Measurements from ENCODE around the gene CD58. TPM values are rescaled to one million over a fixed set of nuclear protein-coding genes. Genes with fewer than 3 reads are reported as not detected.

Gene CD58
- total RNA-seq, 2 experiments from 2014 or later: 3.9 to 4.2 TPM

DNA sequence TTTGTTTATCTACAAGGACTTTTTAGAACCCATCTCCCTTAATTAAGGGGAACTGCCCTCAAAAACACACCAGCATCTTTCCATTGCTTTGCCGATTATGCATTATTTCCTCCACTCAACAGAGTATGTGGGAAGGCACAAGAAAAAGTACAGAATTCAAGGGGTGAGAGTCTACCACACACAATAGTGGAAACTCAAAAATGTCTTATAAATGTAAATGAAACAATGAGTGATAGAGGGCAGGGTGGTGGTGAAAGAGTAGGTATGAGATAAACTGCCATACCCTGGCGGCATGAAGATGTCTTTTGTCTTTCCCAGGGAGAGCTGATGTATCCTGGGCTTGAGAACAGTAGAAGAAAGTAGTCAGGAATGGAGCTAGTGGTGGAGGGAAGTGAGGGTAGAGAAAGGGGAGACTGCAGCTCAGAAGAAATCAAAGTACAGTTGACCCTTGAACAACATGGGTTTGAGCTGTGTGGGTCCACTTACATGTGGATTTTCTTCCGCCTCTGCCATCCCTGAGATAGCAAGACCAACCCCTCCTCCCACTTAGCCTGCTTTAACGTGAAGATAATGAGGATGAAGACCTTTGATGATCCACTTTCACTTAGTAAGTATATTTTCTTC is 24.4 kb downstream of the CD58 start:
- H3K36me3 Mint-ChIP-seq (ENCODE audit: low read depth): peaks cover 10% of the 10 kb centered on the region
- H3K4me1 Mint-ChIP-seq (ENCODE audit: low read depth): peaks cover 20% of the 10 kb centered on the region
- H3K27ac Mint-ChIP-seq: peak overlapping the region; percentile 26
- no peaks in the 10 kb centered on the region for H3K27me3 Mint-ChIP-seq (ENCODE audit: low read depth)
- DNase-seq: no peak
- CTCF ChIA-PET: no interaction called here
- H3K9me3 Mint-ChIP-seq: no peaks in the 10 kb centered on the region
- H3K4me3 Mint-ChIP-seq: no peak overlapping the region
- intact Hi-C loops (cut with micrococcal nuclease): no loop called here

- Mint-ChIP-seq H3K36me3 (ENCODE audit: low read depth) (peaks cover 11% of the 10 kb centered on the region), H3K27me3 (ENCODE audit: low read depth) (no peaks in the 10 kb centered on the region), H3K4me3 (peak overlapping the region; percentile 60), H3K4me1 (ENCODE audit: low read depth) (peaks cover 22% of the 10 kb centered on the region), H3K9me3 (no peaks in the 10 kb centered on the region), H3K27ac (peak overlapping the region; percentile 84)
- no peak for DNase-seq
- intact Hi-C loops (cut with micrococcal nuclease): no loop called here
- CTCF ChIA-PET: no interaction called here
Measured at GRCh38 chr1:116545359-116545705, 25.5 kb downstream of the CD58 start.

DNA sequence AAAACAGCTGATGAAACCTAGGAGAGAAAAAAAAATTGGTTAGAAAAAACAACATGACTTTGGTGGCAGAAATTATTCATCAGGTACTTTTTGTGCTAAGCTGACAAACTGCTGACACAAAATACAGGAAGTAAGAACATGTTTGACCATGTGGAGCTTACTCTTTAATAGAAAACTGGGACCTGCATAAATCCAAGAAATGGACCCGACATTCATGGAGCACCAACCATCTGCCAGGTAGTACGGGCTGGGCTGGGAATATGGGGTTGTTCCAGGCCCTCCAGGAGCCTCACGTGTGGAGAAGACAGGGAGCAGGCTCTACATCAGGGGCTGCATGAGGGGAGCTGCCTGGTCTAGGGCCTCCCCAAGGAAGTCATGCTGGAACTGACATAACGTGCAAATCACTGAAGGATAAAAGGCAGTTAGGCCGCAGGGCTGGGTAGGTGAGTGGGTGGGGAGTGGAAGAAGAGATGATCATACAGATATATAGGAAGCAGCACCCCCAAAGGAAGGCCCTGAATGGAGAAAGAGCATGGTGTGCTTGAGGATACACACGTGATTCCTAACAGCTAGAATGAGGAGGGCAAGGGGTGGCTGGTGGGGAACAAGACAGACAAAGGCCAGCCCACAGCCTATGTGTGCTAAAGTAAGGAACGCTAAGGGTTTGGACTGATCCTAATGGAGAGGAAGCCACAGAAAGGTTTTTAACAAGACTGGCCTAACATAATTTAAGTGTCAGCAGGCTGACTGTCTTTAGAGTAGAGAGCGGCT is 26.1 kb downstream of the CD58 start:
- CTCF ChIA-PET: interaction anchor here (0.5 to 1.2 kb wide), 2 partner anchors 26 to 406 kb away, joined by 3 to 5 read pairs; partner anchors contain the start of gene CD58
- DNase-seq: peak; percentile 27
- intact Hi-C loops (cut with micrococcal nuclease): loop anchor here (1.0 kb wide), 3 partner anchors 12 to 167 kb away; no protein-coding TSS in a partner anchor
- Mint-ChIP-seq H3K4me3 (peak overlapping the region; percentile 60), H3K4me1 (ENCODE audit: low read depth) (peaks cover 27% of the 10 kb centered on the region), H3K27ac (peak overlapping the region; percentile 84), H3K36me3 (ENCODE audit: low read depth) (peaks cover 11% of the 10 kb centered on the region), H3K9me3 (no peaks in the 10 kb centered on the region), H3K27me3 (ENCODE audit: low read depth) (no peaks in the 10 kb centered on the region)

- DNase-seq: no peak
- peaks cover 19% of the 10 kb centered on the region for H3K36me3 Mint-ChIP-seq (ENCODE audit: low read depth)
- intact Hi-C loops (cut with micrococcal nuclease): no loop called here
- no peaks in the 10 kb centered on the region for H3K27me3 Mint-ChIP-seq (ENCODE audit: low read depth)
- no peaks in the 10 kb centered on the region for H3K9me3 Mint-ChIP-seq
- no peak overlapping the region for H3K4me3 Mint-ChIP-seq
- peaks cover 36% of the 10 kb centered on the region for H3K4me1 Mint-ChIP-seq (ENCODE audit: low read depth)
- CTCF ChIA-PET: interaction anchor here (1.0 kb wide), 2 partner anchors 47 to 55 kb away, joined by 3 read pairs; no protein-coding TSS in a partner anchor
- H3K27ac Mint-ChIP-seq: no peak overlapping the region
Measured at GRCh38 chr1:116540088-116540487, 30.7 kb downstream of the CD58 start.

DNA sequence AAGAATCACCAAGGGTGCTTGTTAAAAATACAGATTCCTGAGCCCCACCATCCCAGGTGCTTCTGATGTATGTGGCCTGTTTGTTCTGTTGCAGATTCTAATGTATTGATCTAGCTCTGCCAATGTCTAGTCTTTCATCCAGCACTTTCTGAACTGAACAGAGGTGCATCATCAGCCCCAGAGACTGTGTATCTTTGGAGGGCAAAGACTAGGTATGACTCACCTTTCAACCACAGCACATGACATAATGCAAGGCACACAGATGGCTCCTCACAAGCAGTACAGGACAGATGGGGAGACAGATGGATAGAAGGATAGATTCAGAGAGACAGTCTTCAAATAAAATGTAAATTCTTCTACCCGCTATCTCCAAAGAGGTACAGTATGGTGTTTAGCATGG is 32.3 kb downstream of the CD58 start:
- peaks cover 26% of the 10 kb centered on the region for H3K4me1 Mint-ChIP-seq (ENCODE audit: low read depth)
- H3K27ac Mint-ChIP-seq: no peak overlapping the region

GRCh38 chr1:116537898-116538297 is 32.9 kb downstream of the CD58 start:
- intact Hi-C loops (cut with micrococcal nuclease): loop anchor here (1.0 kb wide), 1 partner anchor 23 kb away; no protein-coding TSS in a partner anchor
- CTCF ChIA-PET: interaction anchor here (0.6 to 1.8 kb wide), 2 partner anchors 41 to 399 kb away, joined by 3 to 5 read pairs; no protein-coding TSS in a partner anchor
- DNase-seq: no peak
- Mint-ChIP-seq H3K36me3 (ENCODE audit: low read depth) (peaks cover 23% of the 10 kb centered on the region), H3K4me3 (no peak overlapping the region), H3K27ac (no peak overlapping the region), H3K4me1 (ENCODE audit: low read depth) (peaks cover 26% of the 10 kb centered on the region), H3K9me3 (no peaks in the 10 kb centered on the region), H3K27me3 (ENCODE audit: low read depth) (no peaks in the 10 kb centered on the region)

More for the DNA sequence above, 32.3 kb downstream of the CD58 start:
- no peak overlapping the region for H3K4me3 Mint-ChIP-seq
- peak; percentile 64 for DNase-seq
- intact Hi-C loops (cut with micrococcal nuclease): loop anchor here (1.0 kb wide), 1 partner anchor 23 kb away; no protein-coding TSS in a partner anchor
- H3K36me3 Mint-ChIP-seq (ENCODE audit: low read depth): peaks cover 25% of the 10 kb centered on the region
- H3K27me3 Mint-ChIP-seq (ENCODE audit: low read depth): no peaks in the 10 kb centered on the region
- H3K9me3 Mint-ChIP-seq: no peaks in the 10 kb centered on the region
- CTCF ChIA-PET: interaction anchor here (0.6 to 1.8 kb wide), 2 partner anchors 41 to 400 kb away, joined by 3 to 5 read pairs; no protein-coding TSS in a partner anchor

DNA sequence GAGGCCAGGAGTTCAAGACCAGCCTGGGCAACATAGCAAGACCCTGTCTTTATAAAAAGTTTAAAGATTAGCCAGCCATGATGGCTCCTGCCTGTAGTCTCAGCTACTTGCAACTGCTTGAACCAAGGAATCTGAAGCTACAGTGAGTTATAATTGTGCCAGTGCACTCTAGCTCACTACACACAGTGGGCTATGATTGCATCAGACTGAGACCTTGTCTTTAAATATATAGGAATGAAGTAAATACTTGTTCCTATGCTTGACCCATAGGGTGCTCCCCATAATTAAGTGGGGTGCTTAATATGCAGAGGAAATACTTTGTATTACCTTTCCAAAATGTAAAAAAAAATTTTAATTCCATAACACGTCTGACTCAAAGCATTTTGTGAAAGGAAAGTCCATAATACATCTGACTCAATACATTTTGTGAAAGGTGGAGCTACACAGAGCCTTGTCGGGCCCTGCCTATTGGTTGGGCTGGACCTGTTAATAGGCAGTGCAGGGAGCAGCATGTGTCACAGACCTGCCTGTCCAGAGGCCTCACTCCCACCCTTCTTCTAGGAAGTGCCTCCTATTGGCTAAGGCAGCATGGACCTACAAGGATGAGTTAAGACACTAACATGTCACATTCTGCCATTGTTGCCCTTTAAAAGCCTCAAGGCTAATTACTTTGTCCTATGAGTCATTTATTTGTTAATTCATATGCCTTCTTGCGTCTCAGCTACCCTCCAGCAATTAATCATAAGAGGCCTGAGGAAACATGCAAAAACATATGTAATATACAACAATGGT is 33.6 kb downstream of the CD58 start:
- no peak for DNase-seq
- Mint-ChIP-seq H3K36me3 (ENCODE audit: low read depth) (peaks cover 18% of the 10 kb centered on the region), H3K4me1 (ENCODE audit: low read depth) (peaks cover 26% of the 10 kb centered on the region), H3K27ac (no peak overlapping the region), H3K4me3 (no peak overlapping the region), H3K27me3 (ENCODE audit: low read depth) (no peaks in the 10 kb centered on the region), H3K9me3 (no peaks in the 10 kb centered on the region)
- CTCF ChIA-PET: interaction anchor here (1.2 to 1.8 kb wide), 2 partner anchors 398 kb away, joined by 3 to 5 read pairs; no protein-coding TSS in a partner anchor
- intact Hi-C loops (cut with micrococcal nuclease): no loop called here

DNA sequence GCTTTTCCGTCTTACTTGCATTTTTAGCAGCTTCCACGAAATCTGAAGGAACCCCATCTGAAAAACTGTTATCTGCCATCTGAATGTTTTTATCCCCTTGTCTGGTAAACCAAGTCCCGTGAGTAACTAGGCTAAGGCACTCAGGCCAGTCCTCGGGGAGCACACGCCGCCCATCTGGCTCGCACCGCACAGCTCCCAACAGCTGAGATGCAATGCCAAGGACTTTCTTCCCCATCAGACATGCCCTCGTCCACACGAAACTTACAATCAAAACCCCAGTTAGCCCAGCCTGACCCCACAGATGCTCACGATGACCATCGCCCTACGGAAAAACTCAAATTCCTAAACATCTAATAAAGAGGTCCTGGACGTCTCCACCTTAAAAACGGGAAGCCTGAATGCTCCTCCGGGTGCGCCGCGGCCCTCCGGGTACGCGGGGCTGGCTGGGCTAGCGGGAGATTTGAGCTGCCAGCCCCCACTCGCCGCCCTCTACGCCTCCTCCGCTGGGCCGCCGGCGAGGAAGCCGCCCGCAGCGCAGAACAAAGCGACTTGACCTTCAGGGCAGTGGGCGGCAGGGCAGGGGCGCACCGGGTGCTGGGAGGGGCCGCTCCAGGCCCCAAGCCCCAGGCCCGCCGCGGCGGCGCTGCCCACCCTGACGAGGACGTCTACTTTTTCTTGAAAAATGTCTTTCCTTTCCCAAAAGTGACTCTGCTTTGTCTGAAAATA is 36.6 kb downstream of the CD58 start:
- no peak for DNase-seq
- peaks cover 14% of the 10 kb centered on the region for H3K4me1 Mint-ChIP-seq (ENCODE audit: low read depth)
- no peak overlapping the region for H3K4me3 Mint-ChIP-seq
- CTCF ChIA-PET: no interaction called here
- intact Hi-C loops (cut with micrococcal nuclease): no loop called here
- H3K36me3 Mint-ChIP-seq (ENCODE audit: low read depth): peaks cover 15% of the 10 kb centered on the region
- H3K27ac Mint-ChIP-seq: no peak overlapping the region
- no peaks in the 10 kb centered on the region for H3K27me3 Mint-ChIP-seq (ENCODE audit: low read depth)
- no peaks in the 10 kb centered on the region for H3K9me3 Mint-ChIP-seq

- CTCF ChIA-PET: no interaction called here
- H3K27me3 Mint-ChIP-seq (ENCODE audit: low read depth): no peaks in the 10 kb centered on the region
- no peaks in the 10 kb centered on the region for H3K9me3 Mint-ChIP-seq
- H3K27ac Mint-ChIP-seq: no peak overlapping the region
- H3K4me1 Mint-ChIP-seq (ENCODE audit: low read depth): peaks cover 6% of the 10 kb centered on the region
- H3K4me3 Mint-ChIP-seq: no peak overlapping the region
- intact Hi-C loops (cut with micrococcal nuclease): no loop called here
- H3K36me3 Mint-ChIP-seq (ENCODE audit: low read depth): peaks cover 15% of the 10 kb centered on the region
- no peak for DNase-seq
Measured at GRCh38 chr1:116533429-116533820, 37.4 kb downstream of the CD58 start.

GRCh38 chr1:116532671-116533428 is 38.0 kb downstream of the CD58 start:
- Mint-ChIP-seq H3K27me3 (ENCODE audit: low read depth) (no peaks in the 10 kb centered on the region), H3K9me3 (no peaks in the 10 kb centered on the region), H3K4me3 (no peak overlapping the region), H3K36me3 (ENCODE audit: low read depth) (peaks cover 17% of the 10 kb centered on the region), H3K4me1 (ENCODE audit: low read depth) (peaks cover under 1% of the 10 kb centered on the region), H3K27ac (no peak overlapping the region)
- DNase-seq: no peak
- CTCF ChIA-PET: no interaction called here
- intact Hi-C loops (cut with micrococcal nuclease): no loop called here

DNA sequence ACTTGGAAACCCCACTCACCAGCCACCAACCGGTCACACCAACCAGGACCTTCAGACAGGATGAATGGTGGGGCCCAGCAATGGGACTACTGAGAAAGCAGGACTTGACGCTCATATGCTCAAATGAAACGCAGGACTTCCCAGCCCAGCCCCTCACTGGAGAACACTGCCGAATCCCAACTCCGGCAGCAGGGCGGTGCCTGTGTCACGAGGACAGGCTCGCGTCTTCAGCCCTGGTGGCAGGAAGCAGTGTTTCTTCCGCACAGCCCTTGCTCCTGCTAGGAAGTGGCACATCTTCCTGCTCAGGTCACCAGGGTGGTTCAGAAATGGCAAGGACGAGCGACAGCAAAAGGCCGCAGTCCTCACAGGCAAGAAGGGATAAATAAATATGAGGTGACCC is 38.9 kb downstream of the CD58 start:
- Mint-ChIP-seq H3K27ac (no peak overlapping the region), H3K36me3 (ENCODE audit: low read depth) (peaks cover 19% of the 10 kb centered on the region), H3K4me1 (ENCODE audit: low read depth) (no peaks in the 10 kb centered on the region), H3K4me3 (no peak overlapping the region), H3K9me3 (peaks cover 3% of the 10 kb centered on the region), H3K27me3 (ENCODE audit: low read depth) (no peaks in the 10 kb centered on the region)
- CTCF ChIA-PET: no interaction called here
- DNase-seq: no peak
- intact Hi-C loops (cut with micrococcal nuclease): no loop called here
